Loucy (cell line): ENCODE measurements around the gene WDR54.

Experiments used
- EZH2phosphoT487 ChIP-seq: fragments of 200-600 bp; IDR thresholded peaks from 2 replicates; pipeline ENCODE4 v1.6.1; 2018; ENCODE audit warnings: antibody characterized with exemption, mild to moderate bottlenecking, moderate library complexity, borderline replicate concordance
- TF ChIP-seq, protein P1 (sequence below): fragments of 200-600 bp; sonication (generic); conservative IDR thresholded peaks from 2 replicates; pipeline ENCODE4 v1.5.1; 2014; ENCODE audit warnings: mild to moderate bottlenecking, antibody characterized with exemption, low read length

DNA sequence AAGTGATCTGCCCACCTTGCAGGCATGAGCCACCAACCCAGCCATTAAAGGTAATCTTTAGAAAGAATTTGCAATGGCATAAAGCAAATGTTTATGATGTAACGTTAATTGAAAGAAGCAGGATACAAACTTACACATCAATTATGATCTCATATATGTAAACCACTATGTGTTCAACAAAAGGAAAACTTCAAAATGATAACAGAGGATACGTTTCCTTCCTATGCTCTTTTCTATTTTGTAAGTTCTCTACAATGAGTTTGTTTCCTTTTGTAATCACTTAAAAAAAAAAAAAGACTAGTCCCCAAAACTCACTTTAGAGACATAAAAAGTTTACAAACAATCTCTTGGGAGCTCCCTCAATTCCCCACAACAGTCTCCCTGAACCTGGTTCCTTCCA, 1.5 kb upstream of the WDR54 start:
- TF ChIP-seq, protein P1, sequence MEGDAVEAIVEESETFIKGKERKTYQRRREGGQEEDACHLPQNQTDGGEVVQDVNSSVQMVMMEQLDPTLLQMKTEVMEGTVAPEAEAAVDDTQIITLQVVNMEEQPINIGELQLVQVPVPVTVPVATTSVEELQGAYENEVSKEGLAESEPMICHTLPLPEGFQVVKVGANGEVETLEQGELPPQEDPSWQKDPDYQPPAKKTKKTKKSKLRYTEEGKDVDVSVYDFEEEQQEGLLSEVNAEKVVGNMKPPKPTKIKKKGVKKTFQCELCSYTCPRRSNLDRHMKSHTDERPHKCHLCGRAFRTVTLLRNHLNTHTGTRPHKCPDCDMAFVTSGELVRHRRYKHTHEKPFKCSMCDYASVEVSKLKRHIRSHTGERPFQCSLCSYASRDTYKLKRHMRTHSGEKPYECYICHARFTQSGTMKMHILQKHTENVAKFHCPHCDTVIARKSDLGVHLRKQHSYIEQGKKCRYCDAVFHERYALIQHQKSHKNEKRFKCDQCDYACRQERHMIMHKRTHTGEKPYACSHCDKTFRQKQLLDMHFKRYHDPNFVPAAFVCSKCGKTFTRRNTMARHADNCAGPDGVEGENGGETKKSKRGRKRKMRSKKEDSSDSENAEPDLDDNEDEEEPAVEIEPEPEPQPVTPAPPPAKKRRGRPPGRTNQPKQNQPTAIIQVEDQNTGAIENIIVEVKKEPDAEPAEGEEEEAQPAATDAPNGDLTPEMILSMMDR, result no peak
- TF ChIP-seq EZH2phosphoT487, result no peak
